Mesenteric fat pad (tissue), 1 donor: ENCODE measurements around the gene EFCAB6. TPM values are rescaled to one million over a fixed set of nuclear protein-coding genes. Genes with fewer than 3 reads are reported as not detected.

Experiments
- DNase-seq: peaks from one replicate; pipeline ENCODE4 v3.0.0-alpha.2; 2020; ENCODE audit warnings: low spot score
- total RNA-seq: library from RNA; stranded (reverse); fragmentation: NEBNext Ultra II Directional; extraction: Animal tissue kit (Norgen Biotek cat#: 25700); gene quantifications from one replicate; pipeline ENCODE4 v1.2.1, GENCODE V29; 2021
- donor health status: DM: yes; HTN: yes; CAD: no.

EFCAB6 gene
- total RNA-seq, 1 donor from 2014 or later, result 1.3 TPM

GRCh38 chr22:43643387-43643786, 168.7 kb downstream of the EFCAB6 start:
- no peak for DNase-seq

DNA sequence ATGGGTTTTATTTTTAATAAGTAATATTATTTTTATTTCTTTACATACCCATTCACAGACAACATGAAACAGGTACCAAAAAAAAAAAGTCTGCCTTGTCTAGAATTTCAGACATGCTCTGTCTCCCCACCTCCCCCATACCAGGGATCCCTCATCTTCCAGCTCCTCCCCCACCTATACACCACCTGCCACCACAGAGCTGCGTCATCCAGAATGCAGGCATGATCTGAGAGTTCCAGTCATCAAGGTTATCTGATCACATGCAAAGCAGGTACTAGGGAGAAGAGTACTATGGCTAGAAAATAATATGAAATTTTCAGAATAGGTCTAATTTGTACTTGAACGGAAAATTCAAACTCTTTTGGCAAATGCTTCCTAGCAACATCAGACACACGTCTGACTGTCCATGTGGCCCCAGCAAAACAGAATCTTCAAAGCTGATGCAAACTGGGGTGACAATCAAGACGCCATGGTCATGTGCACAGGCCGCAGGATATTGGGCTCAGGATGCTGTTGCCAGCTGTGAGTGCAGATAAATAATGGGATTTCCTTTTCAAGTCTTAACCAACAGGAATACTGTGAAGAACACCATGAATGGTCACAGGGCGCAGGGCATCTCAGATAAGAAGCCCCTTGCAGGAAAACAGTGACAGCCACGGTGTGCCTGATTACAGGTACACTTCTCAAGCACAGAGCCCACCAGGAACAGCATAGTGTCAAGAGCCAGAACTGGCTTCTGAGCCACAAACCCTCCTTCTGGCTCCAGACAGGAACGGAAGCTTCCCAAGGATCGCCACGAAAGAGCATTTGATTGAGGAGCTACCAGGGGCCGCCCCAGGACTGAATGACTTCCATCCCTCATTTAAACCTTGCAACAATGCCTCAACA, 169.5 kb downstream of the EFCAB6 start:
- no peak for DNase-seq

- no peak for DNase-seq
These were observed 172.7 kb downstream of the EFCAB6 start for GRCh38 chr22:43639228-43639948.

DNA sequence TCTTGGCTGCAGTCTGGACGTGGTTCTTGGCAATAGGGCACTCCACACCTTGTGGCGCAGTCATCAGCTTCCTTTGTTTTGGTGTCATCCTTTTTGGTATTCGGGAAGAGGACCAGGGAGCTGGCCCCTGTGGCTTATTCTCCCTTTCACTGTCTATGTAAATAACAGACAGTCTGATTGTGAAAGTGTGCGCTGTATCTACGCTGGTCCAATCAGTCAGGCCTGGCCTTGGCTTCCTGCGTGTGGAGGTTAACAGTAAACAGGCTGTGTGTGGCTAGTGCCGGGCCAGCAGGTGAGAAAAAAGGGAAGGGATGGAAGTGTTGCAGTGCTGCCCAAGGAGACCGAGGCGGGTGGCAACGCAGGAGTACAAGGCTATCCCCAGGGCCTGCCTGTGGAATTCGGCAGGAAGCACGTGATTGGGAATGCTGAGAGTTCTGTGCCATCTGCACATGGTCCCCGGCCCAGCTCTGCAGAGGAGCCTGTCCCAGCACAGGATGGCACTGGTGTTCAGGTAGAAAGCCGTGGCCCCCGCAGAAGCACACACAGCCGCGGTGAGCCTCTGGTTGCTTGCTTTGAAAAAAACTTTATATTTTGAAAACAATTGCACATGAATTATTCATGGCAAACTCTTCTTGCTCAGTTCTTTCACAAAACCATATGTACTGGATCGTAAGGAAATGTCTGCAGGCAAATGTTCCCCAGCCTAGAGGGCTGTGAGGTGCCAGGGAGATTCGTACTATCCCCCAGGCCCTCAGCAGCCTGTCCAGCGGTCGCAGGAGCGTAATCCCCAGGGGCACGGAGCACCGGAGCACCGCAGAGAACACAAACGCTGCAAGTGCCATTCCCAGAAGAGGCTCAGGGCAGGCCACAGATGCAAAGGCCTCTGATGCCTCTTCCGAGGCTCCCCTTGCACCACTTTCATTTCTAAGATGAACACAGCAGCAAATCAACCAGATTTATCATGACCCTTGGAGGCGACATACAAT, 174.5 kb downstream of the EFCAB6 start:
- DNase-seq, result no peak

DNA sequence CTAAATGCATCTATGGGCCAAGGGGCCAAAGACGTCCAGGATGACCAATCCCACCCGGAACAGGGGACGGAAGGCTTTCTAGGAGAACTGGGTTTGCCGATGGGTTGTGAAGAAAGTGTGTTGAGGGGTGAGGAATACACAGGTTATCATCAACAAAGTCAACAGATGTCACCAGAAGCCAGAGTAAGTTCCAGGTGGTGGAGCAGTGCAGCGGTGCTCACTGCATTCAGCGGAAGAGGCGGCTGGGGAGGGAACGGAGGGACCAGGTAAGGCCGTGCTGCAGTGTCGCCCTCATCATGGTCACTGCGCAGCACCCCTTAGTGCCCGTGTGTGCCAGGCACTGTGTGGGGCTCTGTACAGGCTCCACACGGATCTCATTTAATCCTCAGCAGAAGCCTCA, 176.0 kb downstream of the EFCAB6 start:
- no peak for DNase-seq

DNA sequence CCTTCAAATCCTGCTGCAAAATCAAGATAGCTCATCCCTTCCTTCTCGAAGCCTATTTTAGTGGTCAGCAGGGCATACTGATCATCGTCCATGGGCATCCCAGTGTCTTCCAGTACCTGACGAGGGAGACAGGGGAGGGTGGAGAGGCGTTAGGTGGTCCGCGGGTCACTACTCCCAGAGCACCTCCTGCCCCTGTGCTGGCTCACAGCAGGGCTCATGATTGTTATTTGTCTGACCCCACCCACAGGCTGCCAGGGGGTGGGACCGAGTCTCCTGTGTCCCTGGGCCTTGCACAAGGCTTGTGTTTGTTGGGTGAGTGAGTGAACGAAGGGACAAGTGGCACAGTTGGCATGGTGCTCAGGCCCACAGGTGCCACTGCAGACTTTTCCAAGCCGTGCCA, 177.0 kb downstream of the EFCAB6 start:
- no peak for DNase-seq

DNA sequence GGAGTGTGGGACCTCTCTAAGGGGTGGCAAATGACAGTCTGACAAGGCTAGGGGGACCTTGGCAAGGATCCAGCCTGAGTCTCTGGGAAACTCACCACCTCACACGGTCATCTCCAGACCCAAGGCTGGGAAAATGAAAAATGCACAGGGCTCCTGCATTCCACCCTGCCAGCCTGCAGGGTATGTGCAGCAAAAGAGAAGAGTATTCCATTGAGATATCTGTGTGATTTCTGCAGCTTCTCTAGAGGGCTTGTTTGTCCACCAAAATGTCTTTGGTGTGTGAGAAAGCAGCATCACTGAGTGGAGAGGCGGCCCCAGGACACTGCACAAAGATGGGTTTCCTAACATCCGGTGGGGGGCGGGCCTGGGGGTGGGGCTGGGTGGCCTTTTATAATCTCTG, 177.8 kb downstream of the EFCAB6 start:
- no peak for DNase-seq

GRCh38 chr22:43633631-43634285, 178.3 kb downstream of the EFCAB6 start:
- DNase-seq, result no peak

DNA sequence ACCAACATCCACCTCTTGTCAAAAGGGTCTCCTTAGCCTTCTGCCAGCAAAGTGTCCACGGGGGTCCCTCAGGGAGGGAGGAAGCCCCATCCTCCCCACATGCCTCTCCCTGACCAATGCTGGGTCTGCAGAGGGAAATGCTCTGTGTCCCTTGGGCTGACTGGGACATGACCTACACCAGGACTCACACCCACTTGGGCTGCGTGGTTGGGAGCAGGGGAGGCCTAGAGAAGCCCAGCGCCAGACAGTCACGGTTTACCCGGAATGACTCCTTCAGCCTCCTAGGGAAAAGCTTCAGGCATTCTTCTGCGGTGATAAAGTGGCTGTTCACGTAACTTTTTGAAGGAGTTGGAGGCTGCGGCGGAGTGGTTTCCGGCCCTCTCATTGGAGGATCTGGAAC, 180.3 kb downstream of the EFCAB6 start:
- no peak for DNase-seq

DNA sequence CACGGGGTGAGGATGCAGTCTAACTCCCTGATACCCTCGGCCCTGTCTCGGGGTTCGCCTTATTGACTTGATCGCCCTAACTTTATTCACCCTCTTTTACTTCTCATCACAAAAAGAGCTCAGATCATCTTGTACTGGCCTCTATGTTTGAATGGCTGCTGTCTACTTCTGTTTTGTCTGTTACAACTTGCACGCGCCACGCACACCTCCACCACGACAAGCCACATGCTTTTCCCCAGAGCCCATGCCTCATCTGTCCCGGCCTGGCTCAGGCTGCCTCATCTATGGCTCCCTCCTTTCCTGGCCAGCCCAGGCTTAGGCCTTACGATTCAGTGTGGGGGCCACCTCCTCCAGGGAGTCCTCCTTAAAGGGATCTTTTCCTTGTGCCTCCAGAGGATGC, 180.9 kb downstream of the EFCAB6 start:
- DNase-seq, result no peak

DNA sequence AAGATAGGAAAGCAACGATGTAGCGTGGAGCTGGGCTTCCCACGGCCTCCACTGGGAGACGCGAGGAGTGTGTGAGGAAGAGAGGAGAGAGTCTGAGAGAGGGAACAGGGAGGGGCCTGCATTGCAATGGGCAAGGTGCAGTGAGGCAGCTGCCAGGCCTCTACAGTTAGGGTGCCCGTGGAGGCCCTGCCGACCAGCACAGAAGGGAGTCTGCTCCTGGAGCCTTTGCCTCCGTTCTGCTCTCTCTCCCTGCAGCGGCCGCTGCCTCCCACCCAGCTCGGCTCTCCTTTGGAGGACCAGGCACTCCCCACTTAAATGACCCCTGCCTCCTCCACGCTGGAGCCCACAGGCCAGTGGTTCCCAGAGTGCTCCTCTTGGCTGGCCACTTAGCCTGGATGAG, 181.7 kb downstream of the EFCAB6 start:
- no peak for DNase-seq

DNA sequence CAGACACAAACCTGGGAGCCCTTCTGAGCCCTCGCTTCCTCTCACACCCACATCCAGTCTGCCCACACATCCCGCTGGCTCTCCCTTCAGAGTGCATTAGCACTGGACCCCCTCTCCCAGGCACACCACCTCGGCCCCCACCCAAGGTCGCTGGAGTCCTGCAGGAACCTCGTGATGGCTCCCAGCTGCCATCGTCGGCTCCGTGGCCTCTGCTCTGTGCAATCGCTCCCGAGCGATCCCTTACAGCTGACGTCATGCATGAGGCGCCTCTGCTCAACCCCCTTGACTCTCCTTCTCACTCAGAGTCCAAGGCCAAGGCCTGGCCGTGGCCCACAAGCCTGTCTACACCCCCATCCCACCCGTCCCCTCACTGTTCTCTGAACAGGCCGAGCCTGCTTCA, 183.9 kb downstream of the EFCAB6 start:
- DNase-seq, result no peak

- no peak for DNase-seq
These were observed 184.5 kb downstream of the EFCAB6 start for GRCh38 chr22:43627485-43628213.

DNA sequence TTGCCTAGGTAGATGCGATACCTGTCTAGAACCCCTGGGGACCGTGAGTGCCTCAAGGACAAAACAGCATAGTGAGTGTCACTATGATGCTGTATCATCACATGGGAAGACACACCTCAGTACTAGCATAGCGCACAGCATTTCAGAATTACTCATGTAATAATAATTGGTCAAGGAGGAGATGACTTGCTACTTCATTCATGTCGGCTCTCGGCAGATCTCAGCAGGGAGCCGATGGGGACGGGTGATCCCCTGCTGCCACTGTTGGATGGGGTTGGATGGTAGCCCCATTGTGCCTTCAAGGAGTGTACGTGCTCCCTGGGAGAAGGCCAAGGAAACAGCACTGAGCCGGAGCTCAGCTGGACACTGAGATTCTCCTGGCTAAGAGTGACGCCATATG, 186.9 kb downstream of the EFCAB6 start:
- DNase-seq, result no peak

GRCh38 chr22:43624144-43624998, 187.7 kb downstream of the EFCAB6 start:
- no peak for DNase-seq

DNA sequence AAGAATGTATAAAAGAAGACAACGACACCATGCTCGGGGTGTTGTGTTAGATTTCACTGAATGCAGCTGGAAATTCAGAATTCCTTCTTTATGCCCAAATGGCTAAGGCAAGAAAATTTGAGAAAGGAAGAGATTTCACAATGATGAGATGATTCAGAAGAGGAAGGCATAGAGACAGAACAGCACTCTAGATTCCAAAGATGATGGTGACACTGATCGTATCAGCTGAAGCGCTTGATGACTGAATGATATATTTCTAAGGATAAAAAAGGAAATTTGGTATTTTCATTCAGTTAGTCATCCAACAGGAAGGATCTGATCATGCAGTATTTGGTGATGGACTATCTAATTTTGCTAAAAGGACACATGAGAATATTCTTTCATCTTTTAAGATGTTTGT, 189.2 kb downstream of the EFCAB6 start:
- no peak for DNase-seq

DNA sequence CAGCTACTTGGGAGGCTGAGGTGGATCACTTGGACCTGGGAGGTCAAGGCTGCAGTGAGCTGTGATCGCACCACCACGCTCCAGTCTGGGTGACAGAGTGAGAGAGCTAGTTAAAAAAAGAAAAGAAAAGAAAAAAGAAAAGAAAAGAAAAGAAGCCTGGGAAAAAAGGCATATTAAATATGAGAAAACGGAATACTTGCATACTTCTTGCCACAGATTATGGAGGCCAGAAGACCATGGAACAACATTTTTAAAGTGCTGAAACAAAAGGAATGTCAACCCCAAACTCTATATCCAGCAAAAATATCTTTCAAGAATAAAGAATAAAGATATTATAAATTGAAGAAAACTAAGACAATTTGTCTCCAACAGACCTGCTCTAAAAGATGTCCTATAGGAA, 191.9 kb downstream of the EFCAB6 start:
- DNase-seq, result no peak

DNA sequence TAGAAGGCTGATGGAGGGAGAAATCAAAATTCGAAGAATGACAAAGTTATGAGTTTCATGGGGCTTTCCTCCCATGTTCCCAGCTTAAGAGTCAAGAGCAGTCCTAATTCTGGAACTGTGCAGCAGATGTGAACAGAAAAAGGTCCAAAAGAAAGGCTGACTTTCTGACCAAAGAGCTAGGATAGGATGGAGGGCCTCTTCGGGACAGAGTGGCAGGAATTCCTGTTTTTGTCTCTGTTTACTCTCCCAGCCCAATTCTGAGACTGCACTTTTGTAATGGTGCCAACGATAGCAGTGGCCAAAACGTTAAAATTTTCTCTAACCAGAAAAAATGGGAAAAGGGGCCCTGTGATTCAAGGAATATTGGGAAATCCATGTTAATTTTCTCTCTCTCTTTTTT, 193.6 kb downstream of the EFCAB6 start:
- no peak for DNase-seq

GRCh38 chr22:43616645-43617044, 195.5 kb downstream of the EFCAB6 start:
- no peak for DNase-seq
